Omental fat pad (tissue), 4 donors: Measurements from ENCODE around the gene ORM1. TPM values are rescaled to one million over a fixed set of nuclear protein-coding genes. Genes with fewer than 3 reads are reported as not detected.

Source experiments
- ATAC-seq: fragments of 150-250 bp; one replicate; pipeline ENCODE4 v1.9.1; 2016; ENCODE audit warnings: mild to moderate bottlenecking, moderate library complexity; ENCODE audit not compliant: low FRiP score
- DNase-seq: peaks from one replicate; pipeline ENCODE4 v3.0.0-alpha.2; 2019; ENCODE audit warnings: low spot score
- CTCF ChIP-seq, 3 donors: fragments of 450-650 bp; IDR thresholded peaks; one replicate each; pipeline ENCODE4 v1.5.1; 2016 to 2017; ENCODE audit warnings: antibody characterized with exemption in 3 of 3, mild to moderate bottlenecking in 3 of 3, moderate library complexity in 2 of 3
- total RNA-seq, 4 donors: library from RNA; depleted of rRNA; stranded (reverse); fragments of >200 nt; gene quantifications; one replicate each; pipeline ENCODE4 v1.1.0, GENCODE V29; 2016

The ORM1 gene
- total RNA-seq, 4 donors from 2014 or later = 0.65 to 5.4 (median 1.0) TPM; not detected in 1

GRCh38 chr9:114338187-114338586, 15.3 kb downstream of the ORM1 start:
- TF ChIP-seq CTCF (IDR thresholded peaks at IDR 0.05) = no peak
- DNase-seq (no peak), ATAC-seq (no peak)

- DNase-seq (peak; percentile 42), ATAC-seq (peak; percentile 60)
- TF ChIP-seq CTCF (IDR thresholded peaks at IDR 0.05) = no peak
Observed at GRCh38 chr9:114339130-114339908, 16.4 kb downstream of the ORM1 start.

GRCh38 chr9:114341152-114341830, 18.4 kb downstream of the ORM1 start:
- ATAC-seq (no peak), DNase-seq (no peak)
- no peak for TF ChIP-seq CTCF (IDR thresholded peaks at IDR 0.05)

- DNase-seq (no peak), ATAC-seq (no peak)
- TF ChIP-seq CTCF (IDR thresholded peaks at IDR 0.05) = no peak
Observed at GRCh38 chr9:114341991-114342390, 19.1 kb downstream of the ORM1 start.

- DNase-seq (no peak), ATAC-seq (no peak)
- TF ChIP-seq CTCF (IDR thresholded peaks at IDR 0.05) = no peak
Observed at GRCh38 chr9:114342755-114343440, 20.0 kb downstream of the ORM1 start.

GRCh38 chr9:114343471-114344187, 20.7 kb downstream of the ORM1 start:
- DNase-seq = no peak
- TF ChIP-seq CTCF (IDR thresholded peaks at IDR 0.05) = no peak
- no peak for ATAC-seq
